Cardiac septum (tissue), 1 donor: ENCODE results near the gene CEBPZOS. TPM values are rescaled to one million over a fixed set of nuclear protein-coding genes. Genes with fewer than 3 reads are reported as not detected.

ENCODE experiments used
- DNase-seq: peaks from one replicate; pipeline ENCODE4 v3.0.0-alpha.2; 2020; ENCODE audit warnings: low spot score
- intact Hi-C: fragments of 100-400 bp; cut with DNase I; formaldehyde crosslinking; loops from one replicate; pipeline ENCODE4 v1.14.0; 2022
- long read RNA-seq: library from polyadenylated mRNA; unstranded; transcript quantifications from one replicate; pipeline ENCODE4 v2.0.0, GENCODE V29; 2021
- total RNA-seq: library from RNA; stranded (reverse); fragmentation: NEBNext Ultra II Directional; extraction: Animal tissue kit (Norgen Biotek cat#: 25700); gene quantifications from one replicate; pipeline ENCODE4 v1.2.1, GENCODE V29; 2021
- donor health status: DM: no; HTN: no; CAD: no.

Gene CEBPZOS
- 49.1 TPM for total RNA-seq
- long read RNA-seq, transcript CEBPZOS-204 (5 exons, 3,158 nt): major isoform, 12 of 32 reads
- long read RNA-seq, partial matches to known transcripts: 3 of 32 reads
- long read RNA-seq, other reads (novel, unspliced or antisense): 16 of 32 reads

DNA sequence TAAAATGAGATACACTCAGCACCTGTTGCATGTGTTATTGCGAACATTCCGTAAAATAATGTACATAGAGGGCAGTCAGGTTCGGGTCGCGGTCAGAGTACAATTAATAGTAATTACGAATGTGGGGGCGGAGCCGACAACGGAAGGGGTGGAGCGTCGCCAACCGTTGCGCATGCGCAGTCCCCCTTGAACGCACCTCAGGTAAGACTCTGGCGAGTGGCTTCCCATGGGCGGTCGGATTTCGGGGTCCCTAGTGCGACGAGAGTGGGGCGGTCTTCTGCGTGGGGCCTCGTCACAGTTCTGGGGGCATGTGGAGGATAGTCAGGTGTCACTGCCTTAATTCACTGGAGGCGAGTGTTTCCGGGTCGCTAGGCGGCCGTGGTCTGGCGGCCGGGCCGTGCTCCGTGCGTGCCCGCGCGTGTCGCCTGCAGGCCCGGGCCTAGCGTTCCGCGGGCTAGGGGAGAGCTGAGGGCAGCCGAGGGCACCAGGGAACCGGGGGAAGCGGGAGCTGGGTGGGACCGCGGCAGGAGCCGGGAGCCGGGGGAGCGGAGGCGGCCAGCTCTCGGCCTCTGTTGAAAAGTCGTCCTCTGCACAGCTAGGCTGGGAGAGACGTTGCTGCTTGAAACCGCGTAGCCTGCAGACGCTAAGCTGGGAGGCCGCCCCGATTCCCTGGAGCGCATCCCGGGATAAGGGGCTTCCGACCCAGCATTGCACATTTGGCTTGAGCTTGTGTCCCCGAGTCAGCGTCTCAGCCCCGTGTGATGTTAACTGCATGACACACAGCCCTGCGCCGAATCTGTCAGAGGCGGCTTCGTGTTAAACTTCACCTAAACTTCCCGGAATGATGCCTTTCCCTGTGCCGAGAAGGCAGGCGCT lies at the start of gene CEBPZOS:
CEBPZOS (plus strand) TSS at position 177 of the 876 bp plus-strand sequence. CDS start 3,209 bp downstream, outside the sequence.
- peak; percentile 95 for DNase-seq
- intact Hi-C loops: no loop called here

DNA sequence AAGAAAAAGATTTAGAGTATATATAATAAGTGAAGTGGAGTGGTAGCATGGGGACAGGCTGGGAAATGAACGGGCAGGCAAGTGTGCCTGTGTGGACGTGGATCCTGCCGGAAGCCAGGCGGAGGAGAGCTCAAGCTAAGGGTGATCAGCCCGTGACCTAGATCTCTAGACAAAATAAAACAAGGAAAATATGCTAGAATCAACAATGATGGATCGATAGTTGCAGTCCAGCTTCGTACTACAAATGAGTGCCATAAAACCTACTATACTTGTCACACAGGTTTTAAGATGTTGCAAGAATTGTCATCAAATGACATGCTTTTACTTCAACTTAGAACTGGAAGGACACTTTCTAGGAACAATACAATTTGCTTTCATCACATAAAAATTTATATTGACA lies 48.0 kb upstream of the CEBPZOS start:
- intact Hi-C loops: no loop called here
- DNase-seq: no peak

DNA sequence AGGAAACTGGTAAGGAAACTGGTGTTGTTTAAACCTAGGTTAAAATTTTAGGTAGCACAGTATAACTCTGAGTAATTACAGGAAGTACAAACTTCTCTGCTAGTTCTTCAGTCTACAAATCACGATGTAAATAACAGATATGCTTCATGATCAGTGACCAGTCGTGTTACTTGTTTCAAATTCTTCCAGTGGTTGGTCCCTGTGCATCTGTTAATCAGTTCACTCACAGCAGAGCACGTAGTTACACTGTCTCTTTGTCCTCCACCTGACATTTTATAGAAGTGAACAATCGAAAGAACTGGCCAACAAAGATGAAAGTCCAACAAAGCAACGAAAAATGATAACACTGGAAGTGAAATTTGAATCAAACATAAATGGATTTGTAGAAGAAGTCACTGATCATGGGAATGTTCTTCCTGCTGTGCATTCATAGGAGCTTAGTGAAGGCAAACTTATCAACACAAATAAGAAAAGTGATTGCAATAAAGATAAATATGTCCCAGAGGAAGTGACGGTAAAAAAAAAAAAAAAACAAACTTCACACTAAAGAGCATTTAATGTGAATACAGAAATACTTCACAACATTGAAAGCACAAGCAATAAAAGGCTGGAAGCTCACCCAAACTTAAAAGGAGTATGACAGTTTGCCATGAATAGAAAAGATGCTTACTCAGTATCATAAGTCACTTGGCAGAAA lies 46.5 kb upstream of the CEBPZOS start:
- intact Hi-C loops: no loop called here
- no peak for DNase-seq

DNA sequence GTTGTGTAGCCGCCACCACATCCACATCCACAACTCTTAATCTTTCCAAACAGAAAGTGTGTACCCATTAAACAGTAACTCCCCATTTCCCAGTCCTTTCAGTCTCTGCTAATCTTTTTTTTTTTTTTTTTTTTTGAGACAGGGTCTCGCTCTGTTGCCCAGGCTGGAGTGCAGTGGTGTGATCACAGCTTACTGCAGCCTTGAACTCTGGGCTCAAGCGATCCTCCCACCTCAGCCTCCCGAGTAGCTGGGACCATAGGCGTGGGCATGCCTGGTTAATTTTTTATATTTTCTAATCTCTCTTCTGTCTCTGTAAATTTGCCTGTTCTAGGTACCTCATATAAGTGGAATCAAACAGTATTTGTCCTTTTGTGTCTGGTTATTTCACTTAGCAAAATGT lies 43.1 kb upstream of the CEBPZOS start:
- intact Hi-C loops: no loop called here
- DNase-seq: no peak

DNA sequence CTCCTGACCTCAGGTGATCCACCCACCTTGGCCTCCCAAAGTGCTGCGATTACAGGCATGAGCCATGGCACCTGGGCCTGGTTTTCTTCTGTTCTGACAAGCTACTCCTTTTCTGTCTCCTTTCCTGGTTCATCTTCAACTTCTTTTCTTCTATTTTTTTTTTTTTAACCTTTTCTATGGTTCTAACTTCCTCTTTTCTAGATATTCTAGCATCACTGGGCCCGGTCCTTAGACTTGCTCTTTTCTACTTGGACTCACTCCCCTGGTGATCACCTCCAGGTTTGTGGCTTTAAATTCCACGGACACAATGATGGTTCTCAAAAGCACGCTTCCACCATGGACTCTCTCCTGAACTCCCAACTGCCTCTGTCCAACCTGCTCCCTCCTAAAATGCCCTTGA lies 41.5 kb upstream of the CEBPZOS start:
- DNase-seq: no peak
- intact Hi-C loops: no loop called here

DNA sequence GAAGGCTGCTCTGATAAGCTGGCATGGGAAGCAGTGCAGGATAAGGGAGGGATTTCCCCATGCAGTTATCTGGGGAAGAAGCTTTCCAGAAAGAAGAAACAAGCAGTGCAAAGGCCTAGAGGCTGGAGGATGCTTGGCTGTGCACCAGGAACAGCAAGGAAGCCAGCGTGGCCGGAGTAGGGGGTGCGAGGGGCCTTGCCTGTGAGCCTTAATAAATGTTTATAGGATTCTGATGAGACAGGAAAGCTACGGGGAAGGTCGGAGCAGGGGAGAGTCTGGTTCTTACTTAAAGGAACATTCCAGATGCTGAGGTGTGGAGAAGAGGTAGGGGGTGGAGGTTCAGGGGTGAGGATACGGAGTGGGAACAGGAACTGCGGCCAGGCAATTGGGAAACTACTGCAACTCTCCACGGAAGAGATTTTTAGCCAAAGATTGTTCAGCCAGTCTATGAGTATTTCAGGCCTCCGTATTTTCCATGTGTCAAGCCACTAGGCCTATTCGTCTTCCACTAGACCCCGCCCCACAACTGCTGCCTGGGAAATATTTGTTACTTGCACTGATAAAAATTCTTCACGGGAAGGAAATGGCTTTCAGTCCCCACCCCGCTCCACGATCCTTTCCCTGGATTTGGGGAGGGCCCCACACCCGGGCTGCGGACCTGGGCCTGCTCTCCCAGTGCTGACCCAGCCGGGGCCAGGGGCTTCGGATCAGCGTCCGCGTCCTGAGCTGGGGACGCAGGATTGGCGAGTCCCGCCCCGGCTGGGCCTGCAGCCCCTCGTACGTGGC lies 40.0 kb upstream of the CEBPZOS start:
- intact Hi-C loops: no loop called here
- DNase-seq: no peak

DNA sequence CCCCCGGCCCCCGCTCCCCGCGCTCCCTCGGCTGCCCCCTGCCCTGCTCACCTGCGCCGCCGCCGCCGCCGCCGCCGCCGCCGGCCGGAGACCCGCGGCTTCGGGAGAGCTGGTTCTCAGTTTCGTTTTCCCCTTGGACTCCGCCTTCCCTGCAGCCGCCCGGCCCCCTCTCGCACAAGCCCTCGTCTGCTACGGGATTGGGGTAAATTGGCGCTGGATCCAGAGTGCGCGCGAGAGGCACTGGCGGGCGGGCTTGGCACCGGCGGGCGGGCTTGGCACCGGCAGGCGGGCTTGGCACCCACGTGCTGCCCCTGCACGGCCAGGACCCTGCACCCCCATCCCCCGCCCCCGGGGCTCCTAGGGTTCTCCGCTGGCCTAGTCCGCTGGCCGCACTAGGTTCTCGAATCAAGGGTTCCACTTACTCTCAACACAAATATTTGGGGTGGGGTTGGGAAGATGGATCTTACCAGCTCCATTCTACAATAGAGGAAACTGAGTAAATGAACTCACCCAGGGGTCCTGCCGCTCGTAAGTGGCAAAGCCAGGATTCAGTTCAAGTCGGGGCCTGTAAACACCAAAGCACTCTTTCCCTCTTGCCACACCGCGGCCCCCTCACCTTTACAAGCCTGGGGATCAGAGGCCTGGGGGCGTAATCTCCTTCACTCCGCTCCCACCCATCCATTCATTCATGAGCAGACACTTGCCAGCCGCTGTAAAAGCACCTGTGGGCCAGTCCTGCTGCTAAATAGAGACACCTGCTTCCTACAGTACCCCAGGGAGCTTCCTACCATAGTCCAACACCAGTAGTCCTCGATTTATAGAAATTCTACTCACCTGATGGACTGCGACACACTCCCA lies 39.2 kb upstream of the CEBPZOS start, which contains the start of gene EIF2AK2:
EIF2AK2 (minus strand) TSS at position 124 of the 858 bp plus-strand sequence. CDS start 9,174 bp downstream, outside the sequence.
- peak; percentile 92 for DNase-seq
- intact Hi-C loops: no loop called here

DNA sequence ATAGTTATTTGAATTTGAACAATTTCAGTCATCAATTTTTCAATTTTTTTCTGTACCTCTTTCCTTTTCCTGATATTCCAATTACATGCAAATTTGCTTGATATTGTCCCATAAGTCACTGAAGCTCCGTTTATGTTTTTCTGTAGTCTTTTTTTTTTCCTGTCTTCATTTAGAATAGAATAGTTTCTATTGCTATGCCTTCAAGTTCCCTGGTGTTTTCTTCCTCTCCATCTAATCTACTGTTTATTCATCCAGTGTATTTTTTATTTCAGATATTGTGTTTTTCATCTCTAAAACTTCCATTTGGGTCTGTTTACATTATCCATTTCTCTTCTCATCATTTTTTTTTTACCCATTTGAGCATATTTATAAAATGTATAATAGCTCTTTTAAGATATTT lies 31.5 kb upstream of the CEBPZOS start:
- intact Hi-C loops: loop anchor here (10.0 kb wide), 1 partner anchor 720 kb away; no protein-coding TSS in a partner anchor
- DNase-seq: no peak

DNA sequence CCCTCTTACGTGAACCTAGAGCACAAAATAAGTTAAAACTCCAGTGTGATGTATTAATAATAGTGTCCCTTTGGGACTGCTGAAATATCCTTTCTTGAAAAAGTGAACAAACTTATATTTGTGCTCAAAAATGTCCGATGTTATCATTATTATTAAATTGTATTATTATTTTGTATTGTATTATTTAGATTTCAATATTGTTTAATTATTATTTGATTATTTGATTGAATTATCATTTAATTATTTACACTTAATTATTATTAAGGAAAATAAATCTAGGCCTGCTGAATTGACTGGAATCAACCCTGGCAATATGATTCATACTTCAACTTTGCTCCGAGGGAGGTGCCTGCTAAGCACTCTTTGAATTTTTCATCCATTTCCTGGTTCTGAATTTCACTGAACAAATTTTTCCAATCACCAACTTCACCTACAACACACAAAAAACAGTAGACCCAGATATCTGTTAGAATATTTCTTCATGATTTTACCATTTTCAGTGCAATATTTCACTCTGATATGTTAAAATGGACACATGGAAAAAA lies 28.6 kb upstream of the CEBPZOS start:
- intact Hi-C loops: loop anchor here (10.0 kb wide), 1 partner anchor 717 kb away; no protein-coding TSS in a partner anchor

DNA sequence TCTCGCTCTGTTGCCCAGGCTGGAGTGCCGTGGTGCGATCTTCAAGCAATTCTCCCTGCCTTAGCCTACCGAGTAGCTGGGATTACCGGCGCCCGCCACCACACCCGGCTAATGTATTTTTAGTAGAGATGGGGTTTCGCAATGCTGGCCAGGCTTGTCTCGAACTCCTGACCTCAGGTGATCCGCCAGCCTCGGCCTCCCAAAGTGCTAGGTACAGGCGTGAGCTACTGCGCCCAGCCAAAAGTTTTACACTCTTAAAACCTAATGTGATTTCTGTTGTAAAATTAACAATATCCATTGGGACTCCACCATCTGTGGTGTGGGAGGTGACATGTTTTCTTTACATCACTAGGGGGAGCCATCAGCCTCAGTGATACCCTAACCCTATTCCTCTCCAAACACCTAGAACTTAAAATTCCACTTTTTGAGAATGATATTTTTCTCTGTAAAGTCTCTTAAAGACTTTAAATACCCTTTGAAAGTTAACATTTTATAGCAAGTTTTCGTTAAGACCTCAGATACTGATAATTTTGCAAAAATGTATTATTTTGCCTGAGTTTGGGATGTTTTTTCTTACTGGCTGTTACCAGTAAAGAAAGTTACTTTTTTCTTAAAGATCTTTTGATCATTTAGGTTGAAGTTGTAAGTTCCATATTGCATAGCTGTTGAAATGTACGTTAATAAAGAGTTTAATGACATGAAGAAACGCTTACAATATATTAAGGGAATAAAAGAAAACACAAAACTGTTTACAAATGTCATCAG lies 27.9 kb upstream of the CEBPZOS start:
- intact Hi-C loops: loop anchor here (10.0 kb wide), 1 partner anchor 716 kb away; no protein-coding TSS in a partner anchor
- no peak for DNase-seq

More for the DNA sequence above, 28.6 kb upstream of the CEBPZOS start:
- DNase-seq: no peak

DNA sequence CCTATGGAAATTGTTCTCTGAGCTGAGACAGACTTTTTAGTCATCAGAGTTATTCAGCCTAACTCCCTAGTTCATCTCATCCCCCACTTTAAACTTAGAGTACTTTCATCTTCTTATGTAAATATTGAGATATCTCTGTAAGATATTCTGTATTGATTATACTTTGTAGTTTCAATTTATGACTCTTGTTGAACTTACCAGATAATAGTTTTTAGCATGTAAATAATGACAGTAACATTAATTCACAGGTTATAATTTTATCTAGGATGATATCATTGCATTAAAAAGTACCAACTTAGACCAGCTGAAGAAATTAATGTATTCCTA lies 24.7 kb upstream of the CEBPZOS start:
- no peak for DNase-seq
- intact Hi-C loops: no loop called here

DNA sequence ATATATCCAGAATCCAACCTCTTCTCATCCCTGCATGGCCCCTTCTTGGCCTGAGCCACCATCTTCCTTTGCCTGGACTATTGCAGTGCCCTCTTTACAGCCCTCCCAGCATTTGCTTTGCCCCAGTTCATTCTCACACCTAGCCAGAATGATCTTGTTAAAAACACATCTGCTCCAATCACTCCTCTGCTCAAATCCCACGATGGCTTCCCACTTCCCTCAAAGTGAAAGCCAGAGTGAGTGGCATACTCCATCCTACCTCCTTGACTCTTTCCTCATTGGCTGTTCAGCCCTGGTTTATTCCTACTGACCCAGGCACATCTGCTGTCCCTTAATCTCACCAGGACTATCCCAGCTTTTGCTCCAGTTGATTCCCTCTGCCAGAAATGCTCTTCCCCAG lies 22.6 kb upstream of the CEBPZOS start:
- intact Hi-C loops: no loop called here
- no peak for DNase-seq

DNA sequence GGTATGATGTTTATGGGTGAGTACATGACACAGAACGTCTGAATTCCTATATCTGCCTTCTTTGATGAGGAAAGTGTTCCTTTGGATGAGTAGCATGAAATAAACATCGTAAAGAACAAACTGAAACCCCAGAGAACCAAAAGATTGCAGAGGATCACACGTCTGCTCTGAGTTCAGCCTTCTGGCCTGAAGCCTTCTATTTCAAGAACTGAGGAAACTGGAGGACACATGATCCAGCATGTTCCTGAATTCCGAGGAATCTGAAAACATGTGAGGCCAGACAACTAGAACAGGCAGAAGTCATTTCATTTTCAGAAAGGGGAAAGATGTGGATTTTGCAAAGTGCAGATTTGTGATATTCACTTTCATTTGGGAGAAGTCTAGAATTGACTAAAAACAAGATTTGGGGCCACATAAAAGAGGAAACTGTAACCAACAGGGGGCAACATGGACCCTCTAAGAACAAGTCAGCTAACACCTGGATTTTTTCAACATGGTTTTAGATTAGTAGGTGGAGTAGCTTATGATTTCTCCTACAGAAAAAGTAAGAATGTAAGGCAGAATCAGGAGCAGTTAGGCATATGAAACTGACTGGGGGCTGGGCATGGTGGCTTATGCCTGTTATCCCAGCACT lies 16.2 kb upstream of the CEBPZOS start:
- DNase-seq: no peak
- intact Hi-C loops: no loop called here

DNA sequence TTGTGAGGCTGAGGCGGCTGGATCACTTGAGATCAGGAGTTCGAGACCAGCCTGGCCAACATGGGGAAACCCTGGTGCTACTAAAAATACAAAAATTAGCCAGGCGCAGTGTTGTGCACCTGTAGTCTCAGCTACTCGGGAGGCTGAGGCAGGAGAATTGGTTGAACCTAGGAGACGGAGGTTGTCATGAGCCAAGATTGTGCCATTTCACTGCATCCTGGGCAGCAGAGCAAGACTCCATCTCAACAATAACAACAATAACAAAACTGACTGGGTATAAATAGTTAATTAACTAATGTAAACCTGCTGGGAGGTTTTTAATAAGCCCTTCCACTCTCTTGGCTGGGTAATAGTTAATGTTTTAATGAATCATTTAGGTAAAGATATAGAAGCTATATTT lies 15.7 kb upstream of the CEBPZOS start:
- intact Hi-C loops: no loop called here
- no peak for DNase-seq

DNA sequence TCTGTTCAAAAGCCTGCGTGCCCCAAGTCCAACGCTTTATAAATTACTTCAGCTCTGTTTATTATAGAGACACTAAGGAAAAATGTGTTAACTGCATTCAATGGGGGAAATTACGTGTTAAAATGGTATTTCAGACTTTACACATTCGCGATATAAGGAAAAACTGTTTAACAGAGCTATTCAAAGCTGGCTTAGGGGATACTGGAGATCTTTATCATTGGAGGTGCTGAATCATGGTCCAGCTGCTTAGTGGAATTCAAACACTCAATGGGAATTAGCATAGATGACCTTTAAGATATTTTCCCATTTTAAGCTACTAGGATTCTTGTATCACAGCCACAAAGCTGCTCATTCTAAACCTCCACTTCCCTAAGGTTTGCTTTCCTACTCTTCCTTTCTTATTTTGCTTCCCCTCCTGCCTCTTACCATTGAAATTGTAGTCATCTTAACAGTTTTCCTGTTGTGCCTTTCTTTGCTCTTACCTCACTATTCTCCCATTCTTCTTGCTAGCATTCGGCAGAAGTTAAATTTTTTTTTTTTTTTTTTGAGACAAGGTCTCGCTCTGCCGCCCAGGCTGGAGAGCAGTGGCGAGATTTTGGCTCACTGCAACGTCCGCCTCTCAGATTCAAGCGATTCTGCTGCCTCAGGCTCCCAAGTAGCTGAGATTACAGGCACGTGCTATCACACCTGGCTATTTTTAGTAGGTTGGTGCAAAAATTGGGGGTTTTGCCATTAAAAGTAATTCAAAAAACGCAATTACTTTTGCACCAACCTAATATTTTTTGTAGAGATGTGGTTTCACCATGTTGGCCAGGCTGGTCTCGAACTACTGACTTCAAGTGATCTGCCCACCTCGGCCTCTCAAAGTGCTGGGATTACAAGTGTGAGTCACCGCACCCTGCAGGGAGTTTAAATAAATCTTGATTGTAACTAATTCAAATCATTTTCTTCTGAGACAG lies 14.3 kb upstream of the CEBPZOS start:
- intact Hi-C loops: no loop called here
- DNase-seq: no peak

DNA sequence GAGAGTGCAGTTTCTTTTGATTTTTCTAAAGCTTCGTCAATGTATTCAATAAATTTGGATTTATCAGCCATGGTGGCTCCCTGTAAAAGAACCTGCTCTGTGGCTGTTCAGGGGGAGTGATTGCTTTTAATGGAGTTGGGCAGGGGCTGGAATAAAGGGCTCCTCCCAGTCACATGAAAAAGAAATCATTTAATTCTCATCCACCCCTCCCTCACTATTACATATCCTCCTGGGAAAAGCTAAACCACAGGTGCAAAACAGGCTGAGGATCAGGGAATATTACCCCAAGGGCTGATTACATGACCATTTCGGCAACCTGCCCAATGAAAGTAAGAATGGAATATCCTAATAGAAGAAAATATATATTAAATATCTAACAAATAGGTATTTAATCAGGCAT lies 7.7 kb upstream of the CEBPZOS start, which contains the start of gene SULT6B1:
SULT6B1 (minus strand) TSS at position 101 of the 400 bp plus-strand sequence; CDS start at position 71, 30 bp downstream.
- intact Hi-C loops: no loop called here
- DNase-seq: no peak
